T-helper 1 cell (primary cell): ENCODE results near the gene RWDD4.

ENCODE experiments used
- DNase-seq, 5 donors: peaks; one replicate each; pipeline ENCODE4 v3.0.0-alpha.2; 2012 to 2020

RWDD4 gene

GRCh38 chr4:183599284-183599683, 59.7 kb downstream of the RWDD4 start:
- DNase-seq, result no peak

GRCh38 chr4:183596067-183596757, 62.8 kb downstream of the RWDD4 start:
- no peak for DNase-seq

GRCh38 chr4:183594823-183595222, 64.2 kb downstream of the RWDD4 start:
- no peak for DNase-seq

GRCh38 chr4:183591301-183591700, 67.7 kb downstream of the RWDD4 start:
- DNase-seq, result no peak
